Inferior parietal cortex (tissue), 1 donor: ENCODE results near the gene FBXO44.

ENCODE experiments used
- DNase-seq: peaks from one replicate; pipeline ENCODE4 v3.0.0-alpha.2; 2016; ENCODE audit errors: extremely low spot score

The FBXO44 gene

DNA sequence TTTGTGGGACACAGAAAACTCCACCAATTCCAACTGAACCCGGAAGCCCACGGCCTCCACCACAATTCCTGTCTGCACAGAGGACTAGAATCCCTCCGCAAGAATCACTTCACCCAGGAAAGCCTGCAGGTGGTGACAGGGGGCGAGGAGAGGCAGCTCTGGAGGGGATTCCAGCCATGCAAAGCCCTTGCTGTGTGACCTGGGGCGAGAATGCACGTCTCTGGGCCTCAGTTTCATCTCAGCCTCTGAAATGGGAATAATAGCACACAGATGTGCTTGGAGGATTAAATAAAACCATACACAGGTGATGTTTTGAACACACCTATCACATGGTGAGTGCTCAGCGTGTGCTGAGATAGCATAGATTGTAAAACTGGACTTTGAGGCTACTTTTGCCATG is 14.6 kb upstream of the FBXO44 start:
- DNase-seq = no peak

DNA sequence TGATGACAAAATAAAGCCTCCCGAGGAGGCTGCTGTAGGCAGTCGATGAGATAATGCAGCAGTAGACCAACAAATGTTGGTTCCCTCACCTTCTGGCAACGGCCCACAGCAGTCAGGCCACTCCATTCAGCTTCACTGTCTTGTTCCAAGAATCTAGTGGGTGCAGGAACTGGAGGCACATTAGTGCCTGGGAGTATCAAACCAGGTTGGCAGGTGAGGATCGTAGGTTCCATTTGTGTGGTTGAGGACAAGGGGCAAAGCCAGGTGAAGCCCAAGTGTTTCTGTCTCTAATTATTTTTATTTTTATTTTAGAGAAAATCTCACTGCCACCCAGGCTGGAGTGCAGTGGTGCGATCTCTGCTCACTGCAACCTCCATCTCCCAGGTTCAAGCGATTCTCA is 13.7 kb upstream of the FBXO44 start:
- DNase-seq = no peak

DNA sequence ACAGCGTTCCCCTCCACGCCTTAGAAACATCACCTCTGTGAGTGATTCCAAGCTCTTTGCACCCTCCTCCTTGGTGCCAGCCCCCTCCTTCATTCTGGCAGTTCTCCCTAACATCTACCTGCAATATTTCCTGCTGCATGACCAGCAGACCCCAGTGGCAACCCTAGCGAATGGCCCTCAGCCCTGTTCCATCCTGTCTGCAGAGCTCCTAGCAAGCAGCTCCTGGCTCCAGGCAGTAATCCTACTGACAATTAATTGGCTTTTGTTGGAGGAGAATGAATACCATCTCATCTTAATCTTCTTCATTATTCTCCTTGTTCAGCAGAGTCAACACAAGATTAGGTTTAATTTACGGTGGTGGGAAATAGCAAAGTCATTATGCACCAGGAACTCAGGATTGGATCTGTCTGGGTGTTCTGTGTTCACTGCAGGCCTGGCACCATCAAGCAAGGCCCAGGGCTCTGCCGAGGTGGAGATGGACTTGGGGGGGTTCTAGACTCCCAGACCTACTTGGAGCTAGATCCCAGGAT is 12.8 kb upstream of the FBXO44 start:
- DNase-seq = no peak

DNA sequence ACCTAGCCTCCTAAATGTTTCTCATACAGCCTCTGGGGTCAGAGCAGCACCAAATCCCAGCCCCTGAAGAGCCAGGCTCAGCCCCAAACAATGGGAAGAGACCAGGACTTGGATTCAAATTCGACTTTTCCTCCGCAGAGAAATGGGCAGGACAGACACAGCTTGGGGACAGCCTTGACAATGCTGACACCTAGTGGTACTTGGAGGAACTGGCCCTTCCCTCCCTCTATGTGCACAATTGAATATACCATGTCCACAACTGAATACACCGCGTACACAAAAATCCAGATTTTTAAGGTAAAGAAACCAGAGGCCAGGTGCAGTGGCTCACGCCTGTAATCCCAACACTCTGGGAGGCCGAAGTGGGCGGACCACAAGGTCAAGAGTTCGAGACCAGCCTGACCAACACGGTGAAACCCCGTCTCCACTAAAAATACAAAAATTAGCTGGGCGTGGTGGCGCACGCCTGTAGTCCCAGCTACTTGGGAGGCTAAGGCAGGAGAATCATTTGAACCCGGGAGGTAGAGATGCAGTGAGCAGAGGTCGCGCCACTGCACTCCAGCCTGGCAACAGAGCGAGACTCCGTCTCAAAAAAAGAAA is 12.2 kb upstream of the FBXO44 start:
- peak; percentile 84 for DNase-seq

DNA sequence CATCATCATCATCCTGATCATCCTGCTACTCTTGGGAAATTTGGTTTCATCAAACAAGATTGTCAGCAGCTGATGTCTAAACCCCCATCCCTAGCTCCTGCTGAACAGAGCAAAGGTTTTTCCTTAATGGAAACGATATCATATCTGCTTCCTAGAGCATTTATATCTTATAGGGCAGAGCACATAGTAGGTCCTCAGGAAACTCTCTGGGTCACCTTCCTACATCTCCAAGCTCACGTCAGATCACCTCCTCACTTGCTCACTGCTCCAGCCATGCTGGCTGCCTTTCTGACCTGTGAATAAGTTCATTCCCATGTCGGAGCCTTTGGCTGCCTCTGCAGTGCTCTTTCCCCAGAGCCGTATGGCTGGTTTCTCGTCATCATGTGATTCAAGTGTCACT is 10.9 kb upstream of the FBXO44 start:
- DNase-seq = no peak

DNA sequence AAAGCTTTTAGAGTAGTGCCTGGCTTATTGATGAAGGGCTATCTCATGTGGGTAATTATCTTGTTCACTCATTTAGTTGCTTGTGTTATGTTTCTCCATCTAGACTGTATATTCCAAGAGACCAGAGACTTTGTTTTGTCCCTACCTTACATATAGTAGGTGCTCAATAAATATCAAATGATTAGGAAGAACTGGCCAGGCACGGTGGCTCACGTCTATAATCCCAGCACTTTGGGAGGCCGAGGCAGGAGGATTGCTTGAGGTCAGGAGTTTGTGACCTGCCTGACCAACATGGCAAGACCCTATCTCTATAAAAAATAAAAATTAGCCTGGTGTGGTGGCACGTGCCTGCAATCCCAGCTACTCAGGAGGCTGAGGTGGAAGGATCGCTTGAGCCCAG is 9.4 kb upstream of the FBXO44 start:
- no peak for DNase-seq

DNA sequence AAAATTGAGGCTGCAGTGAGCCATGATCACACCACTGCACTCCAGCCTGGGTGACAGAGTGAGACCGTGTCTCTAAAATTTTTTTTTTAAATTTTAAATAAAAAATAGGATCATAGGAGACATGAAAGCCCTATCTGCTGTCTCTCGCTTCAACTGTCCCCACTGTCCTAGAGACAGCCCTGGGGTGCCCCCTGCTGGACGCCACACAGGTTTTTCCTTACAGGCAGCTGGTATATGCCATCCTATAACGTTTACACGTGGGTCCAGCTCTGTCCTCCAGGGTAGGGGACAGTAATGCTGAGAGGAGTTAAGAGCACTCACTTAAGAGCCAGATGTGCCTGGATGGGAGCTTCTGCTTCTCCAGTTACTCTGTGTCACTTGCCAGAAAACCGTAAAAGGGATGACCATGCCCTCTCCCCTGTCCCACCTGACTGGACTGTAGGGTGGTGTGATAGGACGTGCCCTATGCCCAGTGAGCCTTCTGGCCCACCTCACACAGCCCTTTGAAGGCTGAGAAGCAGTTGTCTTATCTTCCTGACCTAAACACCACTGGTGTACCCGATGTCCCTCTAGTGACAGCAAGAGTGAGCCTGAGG is 8.9 kb upstream of the FBXO44 start:
- DNase-seq = peak; percentile 91

DNA sequence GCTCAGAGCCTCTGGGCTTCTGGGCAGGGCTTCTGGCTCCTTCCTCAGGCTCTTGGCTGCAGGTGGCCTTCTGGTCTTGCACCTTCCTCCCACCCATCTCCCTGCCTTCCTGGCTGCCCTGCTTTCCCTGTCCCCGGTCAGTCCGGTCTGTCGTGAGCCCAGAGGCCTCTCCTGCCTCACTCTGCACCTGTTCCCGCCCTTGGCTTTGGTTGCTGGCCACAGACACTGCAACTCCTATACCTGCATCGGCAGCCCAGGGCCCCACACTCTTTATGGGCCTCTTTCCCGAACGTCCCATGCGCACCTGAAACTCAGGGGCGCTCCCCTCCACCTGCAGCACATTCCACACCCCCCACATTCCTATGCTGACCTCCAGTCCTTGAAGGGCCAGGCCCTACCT is 8.4 kb upstream of the FBXO44 start:
- DNase-seq = no peak

DNA sequence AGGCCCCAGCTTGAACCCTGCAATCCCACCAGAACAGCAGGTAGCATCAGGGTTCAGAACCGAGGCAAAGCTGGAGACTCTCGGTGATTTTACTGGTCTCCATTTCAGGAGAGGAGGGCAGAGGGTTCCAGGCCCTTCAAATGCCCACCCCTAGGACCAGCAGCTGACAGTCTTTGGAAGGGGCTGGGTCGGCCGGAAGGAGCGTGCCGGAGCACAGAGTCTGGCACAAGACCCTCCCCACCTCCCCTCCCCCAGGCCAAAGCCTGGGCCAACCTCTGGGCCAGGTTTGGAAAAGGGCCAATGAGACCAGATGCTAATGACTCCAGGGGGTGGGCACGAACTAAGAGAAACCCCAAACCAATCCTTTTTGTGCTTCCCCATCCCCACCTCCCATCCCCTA is 7.3 kb upstream of the FBXO44 start:
- no peak for DNase-seq

DNA sequence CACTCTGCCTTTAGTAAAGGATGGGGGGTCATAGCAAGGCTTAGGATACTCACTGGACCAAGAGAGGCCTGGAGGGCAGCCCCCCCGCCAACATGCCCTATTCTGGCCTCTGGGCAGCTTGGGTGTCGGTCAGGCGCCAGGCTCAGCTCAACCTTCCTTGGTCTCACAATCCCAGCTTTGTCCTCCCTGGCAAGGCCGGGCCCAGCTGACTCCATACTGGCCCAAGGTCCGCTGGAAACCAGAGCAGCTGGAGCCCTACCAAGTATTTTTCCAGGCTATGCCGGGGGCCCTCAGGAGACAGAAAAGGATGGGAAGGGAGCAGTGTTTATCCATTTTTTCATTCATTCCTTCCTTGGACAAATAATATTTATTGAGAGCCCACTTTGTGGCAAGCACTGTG is 6.6 kb upstream of the FBXO44 start:
- DNase-seq = peak; percentile 88

DNA sequence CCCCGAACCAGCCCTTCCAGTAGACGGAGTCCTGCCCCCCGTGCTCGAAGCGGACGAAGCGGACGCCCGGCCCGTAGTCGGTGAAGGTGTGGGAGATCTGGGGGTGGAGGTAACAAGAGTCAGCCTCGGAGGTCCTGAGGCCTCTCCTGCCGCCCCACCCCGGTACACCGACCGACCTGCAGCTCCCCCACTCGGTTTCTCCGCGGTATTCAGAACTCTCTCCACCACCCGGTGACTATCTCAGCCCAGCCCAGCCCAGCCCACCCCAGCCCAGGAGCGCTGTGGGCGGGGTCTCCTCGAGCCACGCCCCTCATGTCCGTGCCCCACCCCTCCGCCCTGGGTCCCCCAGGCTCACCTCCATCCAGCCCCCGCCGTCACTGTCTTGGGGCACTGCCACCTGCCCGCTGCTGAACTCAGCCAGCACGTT is 5.9 kb upstream of the FBXO44 start:
- no peak for DNase-seq

DNA sequence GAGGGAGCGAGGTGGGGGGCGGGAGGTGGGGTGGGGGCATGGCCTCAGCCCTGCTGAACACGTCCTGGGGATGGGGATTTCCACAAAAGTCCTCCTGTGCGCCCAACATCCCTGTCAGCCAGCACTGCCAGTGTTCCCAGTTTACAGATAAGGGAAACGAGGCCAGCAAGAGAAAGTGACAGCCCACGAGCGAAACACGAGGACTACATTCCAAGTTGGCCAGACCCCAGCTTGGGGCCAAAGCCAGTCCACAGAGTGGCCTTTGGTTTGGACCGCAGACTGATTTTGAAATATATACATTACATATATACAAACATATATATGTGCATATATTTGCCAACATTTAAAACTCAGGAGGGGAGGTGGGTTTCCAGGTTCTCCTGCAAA is 5.4 kb upstream of the FBXO44 start:
- DNase-seq = no peak

DNA sequence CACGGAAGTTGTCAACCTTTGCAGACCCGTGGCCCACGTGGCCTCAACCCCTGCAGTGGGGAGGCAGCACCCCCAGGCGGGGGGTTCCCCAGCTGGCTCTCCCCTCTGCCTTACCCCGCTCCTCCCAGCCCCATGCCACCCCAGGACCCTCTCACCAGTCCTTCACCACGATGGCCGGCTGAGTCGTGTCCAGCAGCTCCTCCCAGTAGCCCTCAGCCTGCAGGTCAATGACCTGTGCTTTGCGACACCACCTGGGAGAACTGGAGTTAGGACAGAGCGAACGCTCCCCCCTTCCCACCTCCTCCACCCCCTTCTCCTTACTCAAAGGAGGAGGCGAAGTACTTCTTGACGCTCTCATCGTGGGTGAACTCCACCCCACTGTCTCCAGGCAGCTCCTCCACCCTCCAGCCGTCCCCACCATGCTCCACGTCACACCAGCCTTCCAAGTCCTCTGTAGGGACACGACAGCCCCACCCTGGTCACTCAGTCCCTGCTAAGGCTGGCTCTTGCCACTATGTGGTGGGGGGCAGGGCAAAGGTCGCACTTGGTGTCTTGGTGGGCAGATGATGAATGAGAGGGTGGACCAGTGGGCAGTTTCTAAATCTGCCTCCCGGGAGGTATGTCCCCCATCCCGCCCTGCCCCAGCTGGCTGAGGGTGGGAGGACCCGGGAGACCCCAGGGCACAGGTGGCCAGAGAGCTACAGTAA is 4.9 kb upstream of the FBXO44 start:
- DNase-seq = no peak

DNA sequence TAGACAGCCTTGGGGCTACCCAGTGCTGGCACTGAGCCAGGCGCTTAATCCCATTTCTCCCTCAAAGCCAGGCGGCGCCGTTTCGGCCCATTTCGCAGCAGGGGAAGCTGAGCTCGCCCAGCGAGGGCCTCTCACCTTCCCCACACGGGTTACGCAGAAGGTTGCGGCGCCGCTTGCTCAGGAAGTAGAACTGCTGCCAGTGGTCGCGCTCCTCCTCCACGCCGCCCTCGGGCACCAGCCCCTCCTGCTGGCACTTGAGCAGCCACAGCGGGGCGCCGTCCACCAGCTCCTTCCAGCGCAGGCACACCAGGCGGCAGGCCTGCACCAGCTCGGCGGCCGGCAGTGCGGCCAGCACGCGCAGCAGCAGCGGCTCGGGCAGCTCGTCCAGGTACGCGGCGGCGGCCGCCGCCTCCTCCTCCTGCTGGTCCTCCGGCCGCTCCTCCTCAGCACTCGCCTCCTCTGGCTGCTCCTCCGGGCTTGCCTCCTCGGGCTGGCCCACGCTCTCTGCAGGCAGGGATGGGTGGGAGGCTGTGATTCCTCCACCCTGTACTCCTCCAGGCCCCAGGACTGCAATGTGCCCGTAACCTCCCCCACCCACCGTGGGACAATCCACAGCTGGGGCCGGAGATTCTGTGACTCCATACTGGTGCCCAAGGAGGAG is 4.2 kb upstream of the FBXO44 start:
- DNase-seq = peak; percentile 66

DNA sequence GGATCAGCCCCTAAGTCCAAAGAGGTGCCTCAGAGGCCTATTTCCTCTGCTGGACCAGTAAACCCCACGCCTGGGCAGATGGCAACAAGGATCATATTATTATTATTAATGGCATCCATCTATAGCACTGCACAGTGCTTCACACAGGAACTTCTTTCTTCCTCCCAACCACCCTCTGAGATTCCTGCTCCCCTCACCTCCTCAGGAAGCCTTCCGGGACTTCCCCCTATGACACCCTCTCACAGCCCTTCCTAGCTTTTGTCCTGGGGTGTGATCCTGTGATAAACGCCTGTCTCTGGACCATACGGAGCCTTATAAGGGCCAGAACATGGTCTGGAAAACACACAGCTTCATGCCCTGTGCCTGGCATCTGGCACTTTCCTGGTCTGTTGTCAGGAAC is 3.7 kb upstream of the FBXO44 start:
- no peak for DNase-seq

DNA sequence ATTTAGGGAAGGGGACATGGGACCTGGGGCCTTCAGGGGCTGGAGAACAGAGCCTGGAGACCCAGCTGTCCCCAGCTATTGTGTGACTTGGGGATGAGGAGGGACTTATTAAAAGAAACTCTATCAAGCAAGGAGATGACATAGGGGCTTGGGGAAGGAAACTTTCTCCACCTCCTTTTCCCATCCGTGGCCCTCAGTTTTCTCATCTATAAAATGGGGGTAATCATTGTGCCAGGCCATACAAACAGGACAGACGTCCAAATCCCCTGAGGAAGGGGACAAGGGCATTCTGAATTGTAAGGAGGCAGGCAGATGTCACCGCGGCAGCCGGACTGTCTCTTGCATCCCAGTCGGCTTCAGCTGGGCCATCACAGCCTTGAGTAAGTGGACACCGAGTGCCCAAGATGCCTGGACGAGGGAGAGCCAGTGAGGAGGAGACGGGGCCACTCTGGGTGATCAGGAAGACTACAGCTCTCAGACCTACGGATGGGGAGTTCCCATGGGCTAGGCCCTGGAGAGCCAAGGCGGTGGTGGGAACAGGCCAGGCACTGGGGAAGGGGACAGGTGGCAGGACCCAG is 2.4 kb upstream of the FBXO44 start:
- no peak for DNase-seq

DNA sequence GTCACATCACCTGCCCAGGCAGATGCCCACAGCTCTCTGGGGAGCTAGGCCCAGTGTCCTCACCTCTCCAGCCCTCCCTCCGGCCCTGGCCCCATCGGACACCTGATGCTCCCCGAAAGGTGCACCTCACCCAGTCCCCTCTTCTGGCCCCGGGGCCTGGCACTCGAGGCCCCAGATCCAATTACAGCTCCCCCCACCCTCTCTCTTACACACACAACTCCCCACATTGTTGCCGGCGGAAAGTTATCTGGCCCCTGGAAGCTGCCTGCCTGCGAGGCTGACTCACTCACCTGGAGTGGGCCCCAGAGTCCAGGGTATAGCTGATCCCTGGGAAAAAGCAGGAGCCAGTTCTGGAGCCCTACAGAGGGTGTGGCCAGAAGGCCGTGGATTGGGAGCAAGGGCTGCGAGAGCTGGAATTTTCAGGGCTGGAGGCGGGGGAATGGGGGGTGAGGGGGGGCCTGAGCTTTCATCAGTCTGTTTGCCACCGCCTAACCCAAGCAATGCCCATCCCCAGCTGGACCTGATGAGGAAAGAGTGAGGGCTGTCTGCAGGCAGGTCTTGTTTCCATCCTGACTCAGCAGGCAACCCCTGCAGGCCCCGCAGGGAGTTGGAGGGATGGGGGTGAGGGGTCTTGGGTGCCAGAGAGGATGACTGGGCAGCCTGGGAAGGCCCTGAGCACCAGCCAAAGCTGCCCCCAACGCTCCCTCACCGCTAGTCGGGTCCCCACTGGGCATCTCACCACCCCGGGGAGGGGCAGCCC is 1.4 kb upstream of the FBXO44 start:
- DNase-seq = no peak

DNA sequence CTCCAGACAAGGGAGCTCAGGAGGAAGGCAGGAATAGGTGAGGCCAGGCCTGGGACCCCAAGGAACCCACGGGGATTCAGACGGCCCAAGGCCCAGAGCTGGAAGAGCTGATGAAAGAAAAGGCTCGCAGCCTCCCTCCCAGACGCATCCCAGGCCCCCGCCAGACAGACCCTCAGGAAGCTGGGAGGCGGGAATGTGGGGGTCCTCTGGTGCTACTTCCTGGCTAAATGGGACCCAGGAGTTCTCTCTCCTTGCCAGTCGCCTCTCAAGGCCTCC is 878 bp upstream of the FBXO44 start:
- DNase-seq = no peak

DNA sequence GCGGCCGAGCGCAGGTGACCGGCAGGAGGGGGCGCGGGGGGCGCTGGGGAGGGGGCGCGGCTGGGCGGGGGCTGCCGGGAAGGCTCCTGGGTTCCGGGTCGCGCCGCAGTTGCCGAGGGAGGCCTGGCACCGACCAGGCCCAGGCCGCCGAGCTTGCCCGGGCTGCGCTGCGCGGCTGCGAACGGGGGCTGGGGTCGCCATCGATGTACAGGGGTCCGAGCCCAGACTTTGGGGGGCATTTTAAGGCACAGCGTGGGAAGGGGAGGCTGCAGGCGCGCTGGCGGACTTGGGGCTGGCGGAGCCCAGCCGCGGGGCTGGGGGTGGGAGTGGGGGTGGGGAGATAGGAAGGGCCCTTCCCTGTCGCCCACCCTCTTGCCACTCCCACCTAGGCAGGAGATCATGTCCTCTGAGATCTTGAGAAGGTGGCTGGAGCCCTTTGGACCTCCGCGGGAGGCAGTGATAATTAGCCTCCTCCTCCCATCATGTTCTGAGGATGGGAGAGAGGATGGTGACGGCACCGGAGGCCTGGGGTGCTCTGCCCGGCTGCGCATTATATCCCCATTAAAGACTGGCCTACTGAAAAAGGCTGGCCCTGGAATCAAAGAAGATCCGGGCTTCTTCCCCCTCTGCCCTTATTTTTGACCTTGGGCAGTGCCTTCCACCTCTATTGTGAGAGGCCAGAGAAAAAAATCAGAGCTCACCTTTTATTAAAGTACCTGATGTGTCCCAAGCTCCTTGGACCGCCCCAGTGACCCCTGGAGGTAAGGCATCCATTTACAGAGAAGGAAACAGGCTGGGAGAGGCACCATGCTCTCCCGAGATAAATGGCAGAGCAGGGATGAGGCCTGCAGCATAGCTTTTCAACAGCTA is 497 bp downstream of the FBXO44 start:
- DNase-seq = no peak

DNA sequence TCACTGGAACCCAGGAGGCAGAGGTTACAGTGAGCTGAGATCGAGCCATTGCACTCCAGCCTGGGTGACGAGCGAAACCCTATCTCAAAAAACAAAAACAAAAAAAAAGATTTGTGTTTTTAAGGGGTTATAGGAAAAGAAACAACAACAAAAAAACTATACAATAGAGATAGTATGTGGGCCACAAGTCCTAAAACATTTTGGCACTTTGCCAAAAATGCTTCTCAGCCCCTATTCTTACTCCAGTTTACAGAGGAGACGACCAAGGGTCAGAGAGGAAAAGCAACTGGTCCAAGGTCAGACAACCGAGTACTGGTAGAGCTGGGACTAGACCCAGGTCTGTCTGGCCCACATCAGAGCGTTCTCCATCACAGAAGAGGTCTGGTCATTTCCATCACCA is 3.0 kb downstream of the FBXO44 start:
- no peak for DNase-seq

DNA sequence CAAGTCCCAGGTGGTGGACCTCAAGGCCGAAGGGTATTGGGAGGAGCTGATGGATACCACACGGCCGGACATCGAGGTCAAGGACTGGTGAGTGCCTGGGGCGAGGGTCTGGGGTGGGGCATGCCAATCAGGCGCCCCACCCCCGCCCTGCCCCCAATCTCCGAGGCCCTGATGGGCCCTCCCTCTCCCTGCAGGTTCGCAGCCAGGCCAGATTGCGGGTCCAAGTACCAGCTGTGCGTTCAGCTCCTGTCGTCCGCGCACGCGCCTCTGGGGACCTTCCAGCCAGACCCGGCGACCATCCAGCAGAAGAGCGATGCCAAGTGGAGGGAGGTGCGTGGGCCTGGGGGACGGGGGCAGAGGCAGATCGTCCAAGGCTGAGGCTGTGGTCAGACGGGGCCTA is 3.9 kb downstream of the FBXO44 start:
- DNase-seq = no peak
